Measurements from ENCODE around the gene SAG.

Gene SAG

GRCh38 chr2:233261819-233262555 is 45.6 kb upstream of the SAG start:
- H3K4me2 ChIP-seq (ENCODE audit: low read length, poor library complexity, severe bottlenecking) = no peak overlapping the region
- no peaks in the 10 kb centered on the region for H3K4me1 ChIP-seq (ENCODE audit: control insufficient read depth, insufficient read depth, low read depth, low read length)
- no peak overlapping the region for H2BK12ac ChIP-seq (ENCODE audit: low read length in 2 of 2)
- DNase-seq = no peak
- H3K4me3 ChIP-seq (ENCODE audit: insufficient read depth in 1 of 2, low read depth in 1 of 2, low read length in 2 of 2) = no peak overlapping the region
- no peaks in the 10 kb centered on the region for H3K9me3 ChIP-seq (ENCODE audit: control insufficient read depth, low read length)
- H3K23ac ChIP-seq (ENCODE audit: low read length in 2 of 2) = no peak overlapping the region
- 95% methylated on average over 9 of the region's 9 CpGs for WGBS
- H3K27ac ChIP-seq (ENCODE audit: low read length, poor library complexity, severe bottlenecking) = no peak overlapping the region
- H4K91ac ChIP-seq (ENCODE audit: low read length) = no peak overlapping the region
- H3K18ac ChIP-seq (ENCODE audit: low read depth in 1 of 2, low read length in 2 of 2) = no peak overlapping the region
- no peak overlapping the region for H4K8ac ChIP-seq (ENCODE audit: low read length)
- H3K14ac ChIP-seq (ENCODE audit: low read length in 2 of 2) = no peak overlapping the region
- H3K36me3 ChIP-seq (ENCODE audit: control insufficient read depth in 1 of 2, insufficient read depth in 2 of 2, low read depth in 1 of 2, low read length in 2 of 2) = peaks cover 52 to 95% of the 10 kb centered on the region in 2 experiments
- H2BK120ac ChIP-seq (ENCODE audit: low read depth, low read length) = no peak overlapping the region
- no peak overlapping the region for H2BK5ac ChIP-seq (ENCODE audit: low read depth, low read length, poor library complexity, severe bottlenecking)
- no peak overlapping the region for H2AFZ ChIP-seq (ENCODE audit: low read depth, low read length)
- H3K9ac ChIP-seq (ENCODE audit: low read length) = no peak overlapping the region
- H3K4ac ChIP-seq (ENCODE audit: low read depth in 1 of 2, low read length in 2 of 2) = no peak overlapping the region
- H3K79me1 ChIP-seq (replicated peaks; ENCODE audit: low read length, poor library complexity, severe bottlenecking) = peaks cover 42% of the 10 kb centered on the region
- H2AK5ac ChIP-seq (ENCODE audit: low read length, severe bottlenecking) = no peak overlapping the region
- no peaks in the 10 kb centered on the region for H3K27me3 ChIP-seq (ENCODE audit: control insufficient read depth in 1 of 2, insufficient read depth in 1 of 2, low read length in 2 of 2)
- H2BK15ac ChIP-seq (ENCODE audit: low read depth, poor library complexity, severe bottlenecking) = no peak overlapping the region

DNA sequence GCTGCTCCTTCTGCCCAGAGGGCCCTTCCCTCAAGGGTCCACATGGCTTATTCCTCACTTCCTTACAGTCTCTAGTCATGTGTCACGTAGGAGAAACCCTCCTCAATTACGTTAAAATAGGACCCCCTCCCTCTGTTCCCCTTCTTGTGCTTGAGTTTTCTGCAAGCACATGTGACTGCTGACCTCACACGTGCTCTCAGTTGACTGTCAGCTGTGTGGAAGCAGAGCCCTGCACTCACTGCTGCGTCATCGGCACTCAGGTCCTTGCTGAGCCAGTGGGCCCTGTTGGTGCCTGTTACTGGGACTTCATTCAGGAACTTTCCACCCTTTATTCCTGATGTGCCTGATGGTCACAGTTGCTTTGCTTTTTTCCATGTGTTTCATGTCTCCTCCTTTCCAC is 45.1 kb upstream of the SAG start:
- Histone ChIP-seq H2BK120ac (ENCODE audit: low read depth, low read length) (no peak overlapping the region), H3K4me3 (ENCODE audit: insufficient read depth in 1 of 2, low read depth in 1 of 2, low read length in 2 of 2) (no peak overlapping the region), H3K4me2 (ENCODE audit: low read length, poor library complexity, severe bottlenecking) (no peak overlapping the region), H2BK15ac (ENCODE audit: low read depth, poor library complexity, severe bottlenecking) (no peak overlapping the region), H2AK5ac (ENCODE audit: low read length, severe bottlenecking) (no peak overlapping the region), H2BK5ac (ENCODE audit: low read depth, low read length, poor library complexity, severe bottlenecking) (no peak overlapping the region), H4K91ac (ENCODE audit: low read length) (no peak overlapping the region), H3K27ac (ENCODE audit: low read length, poor library complexity, severe bottlenecking) (no peak overlapping the region), H3K14ac (ENCODE audit: low read length in 2 of 2) (no peak overlapping the region), H3K4me1 (ENCODE audit: control insufficient read depth, insufficient read depth, low read depth, low read length) (no peaks in the 10 kb centered on the region), H2AFZ (ENCODE audit: low read depth, low read length) (no peak overlapping the region), H3K36me3 (ENCODE audit: control insufficient read depth in 1 of 2, insufficient read depth in 2 of 2, low read depth in 1 of 2, low read length in 2 of 2) (peaks cover 52 to 95% of the 10 kb centered on the region in 2 experiments), H2BK12ac (ENCODE audit: low read length in 2 of 2) (no peak overlapping the region), H3K4ac (ENCODE audit: low read depth in 1 of 2, low read length in 2 of 2) (no peak overlapping the region), H3K23ac (ENCODE audit: low read length in 2 of 2) (no peak overlapping the region), H3K18ac (ENCODE audit: low read depth in 1 of 2, low read length in 2 of 2) (no peak overlapping the region), H3K79me1 (replicated peaks; ENCODE audit: low read length, poor library complexity, severe bottlenecking) (peaks cover 43% of the 10 kb centered on the region), H3K9ac (ENCODE audit: low read length) (no peak overlapping the region), H3K9me3 (ENCODE audit: control insufficient read depth, low read length) (no peaks in the 10 kb centered on the region), H4K8ac (ENCODE audit: low read length) (no peak overlapping the region), H3K27me3 (ENCODE audit: control insufficient read depth in 1 of 2, insufficient read depth in 1 of 2, low read length in 2 of 2) (no peaks in the 10 kb centered on the region)
- 97% methylated on average over 5 of the region's 5 CpGs for WGBS
- no peak for DNase-seq

DNA sequence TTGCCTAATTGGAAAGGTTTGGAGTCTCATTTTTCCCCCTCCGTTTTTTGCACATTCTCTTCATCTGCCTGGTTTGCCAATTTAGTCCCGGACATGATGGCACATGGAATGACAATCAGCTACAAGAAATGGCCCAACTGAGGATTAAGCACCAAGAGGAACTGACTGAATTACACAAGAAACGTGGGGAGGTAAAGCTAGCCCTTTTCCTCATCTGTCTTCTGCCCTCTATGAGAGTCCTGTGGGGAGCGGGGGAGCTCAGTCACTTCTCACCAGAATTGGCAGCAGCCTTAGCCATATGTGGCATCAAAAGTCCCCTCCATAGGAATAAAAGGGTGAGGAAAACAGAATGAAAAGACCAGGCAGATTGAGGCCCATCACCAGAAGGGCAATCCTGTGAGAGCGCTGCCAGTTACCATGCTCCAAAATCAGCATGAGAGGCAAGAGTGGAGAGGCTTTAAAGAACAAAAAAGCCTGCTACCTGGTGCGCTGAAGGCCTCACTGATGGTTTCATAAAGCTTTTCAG is 44.5 kb upstream of the SAG start:
- Histone ChIP-seq H3K27ac (ENCODE audit: low read length, poor library complexity, severe bottlenecking) (no peak overlapping the region), H3K23ac (ENCODE audit: low read length in 2 of 2) (no peak overlapping the region), H2AFZ (ENCODE audit: low read depth, low read length) (no peak overlapping the region), H2BK5ac (ENCODE audit: low read depth, low read length, poor library complexity, severe bottlenecking) (no peak overlapping the region), H3K14ac (ENCODE audit: low read length in 2 of 2) (no peak overlapping the region), H2AK5ac (ENCODE audit: low read length, severe bottlenecking) (no peak overlapping the region), H3K9ac (ENCODE audit: low read length) (no peak overlapping the region), H3K27me3 (ENCODE audit: control insufficient read depth in 1 of 2, insufficient read depth in 1 of 2, low read length in 2 of 2) (no peaks in the 10 kb centered on the region), H3K4me2 (ENCODE audit: low read length, poor library complexity, severe bottlenecking) (no peak overlapping the region), H2BK12ac (ENCODE audit: low read length in 2 of 2) (no peak overlapping the region), H4K8ac (ENCODE audit: low read length) (no peak overlapping the region), H3K4ac (ENCODE audit: low read depth in 1 of 2, low read length in 2 of 2) (no peak overlapping the region), H3K9me3 (ENCODE audit: control insufficient read depth, low read length) (no peaks in the 10 kb centered on the region), H3K4me3 (ENCODE audit: insufficient read depth in 1 of 2, low read depth in 1 of 2, low read length in 2 of 2) (no peak overlapping the region), H2BK120ac (ENCODE audit: low read depth, low read length) (no peak overlapping the region), H3K4me1 (ENCODE audit: control insufficient read depth, insufficient read depth, low read depth, low read length) (no peaks in the 10 kb centered on the region), H4K91ac (ENCODE audit: low read length) (no peak overlapping the region), H3K79me1 (replicated peaks; ENCODE audit: low read length, poor library complexity, severe bottlenecking) (peaks cover 44% of the 10 kb centered on the region), H3K18ac (ENCODE audit: low read depth in 1 of 2, low read length in 2 of 2) (no peak overlapping the region), H2BK15ac (ENCODE audit: low read depth, poor library complexity, severe bottlenecking) (no peak overlapping the region), H3K36me3 (ENCODE audit: control insufficient read depth in 1 of 2, insufficient read depth in 2 of 2, low read depth in 1 of 2, low read length in 2 of 2) (peaks cover 57 to 96% of the 10 kb centered on the region in 2 experiments)
- WGBS = 97% methylated on average over 6 of the region's 6 CpGs
- no peak for DNase-seq

DNA sequence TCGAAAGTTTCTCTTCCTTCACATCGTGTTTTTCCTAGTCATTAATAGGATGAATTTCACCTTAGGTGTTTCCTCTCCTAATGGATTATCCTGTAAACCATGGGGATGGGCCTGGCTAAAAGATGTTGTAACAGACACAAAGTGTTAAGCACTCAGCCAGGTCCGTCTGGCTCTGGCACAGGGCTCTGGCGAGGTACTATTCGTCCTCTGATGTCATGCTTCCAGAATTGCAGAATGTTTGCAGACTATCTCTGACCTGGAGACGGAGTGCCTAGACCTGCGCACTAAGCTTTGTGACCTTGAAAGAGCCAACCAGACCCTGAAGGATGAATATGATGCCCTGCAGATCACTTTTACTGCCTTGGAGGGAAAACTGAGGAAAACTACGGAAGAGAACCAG is 42.9 kb upstream of the SAG start:
- 90% methylated on average over 8 of the region's 8 CpGs for WGBS
- H2AFZ ChIP-seq (ENCODE audit: low read depth, low read length) = no peak overlapping the region
- no peak overlapping the region for H3K14ac ChIP-seq (ENCODE audit: low read length in 2 of 2)
- H2BK120ac ChIP-seq (ENCODE audit: low read depth, low read length) = no peak overlapping the region
- H2BK12ac ChIP-seq (ENCODE audit: low read length in 2 of 2) = no peak overlapping the region
- no peak overlapping the region for H2BK15ac ChIP-seq (ENCODE audit: low read depth, poor library complexity, severe bottlenecking)
- DNase-seq = no peak
- no peaks in the 10 kb centered on the region for H3K9me3 ChIP-seq (ENCODE audit: control insufficient read depth, low read length)
- no peaks in the 10 kb centered on the region for H3K27me3 ChIP-seq (ENCODE audit: control insufficient read depth in 1 of 2, insufficient read depth in 1 of 2, low read length in 2 of 2)
- H3K4me3 ChIP-seq (ENCODE audit: insufficient read depth in 1 of 2, low read depth in 1 of 2, low read length in 2 of 2) = no peak overlapping the region
- no peak overlapping the region for H2AK5ac ChIP-seq (ENCODE audit: low read length, severe bottlenecking)
- no peak overlapping the region for H4K91ac ChIP-seq (ENCODE audit: low read length)
- no peak overlapping the region for H3K18ac ChIP-seq (ENCODE audit: low read depth in 1 of 2, low read length in 2 of 2)
- peaks cover 49 to 96% of the 10 kb centered on the region in 2 experiments for H3K36me3 ChIP-seq (ENCODE audit: control insufficient read depth in 1 of 2, insufficient read depth in 2 of 2, low read depth in 1 of 2, low read length in 2 of 2)
- no peaks in the 10 kb centered on the region for H3K4me1 ChIP-seq (ENCODE audit: control insufficient read depth, insufficient read depth, low read depth, low read length)
- H3K27ac ChIP-seq (ENCODE audit: low read length, poor library complexity, severe bottlenecking) = no peak overlapping the region
- H3K79me1 ChIP-seq (replicated peaks; ENCODE audit: low read length, poor library complexity, severe bottlenecking) = peaks cover 36% of the 10 kb centered on the region
- H3K4me2 ChIP-seq (ENCODE audit: low read length, poor library complexity, severe bottlenecking) = no peak overlapping the region
- no peak overlapping the region for H4K8ac ChIP-seq (ENCODE audit: low read length)
- H3K23ac ChIP-seq (ENCODE audit: low read length in 2 of 2) = no peak overlapping the region
- H3K9ac ChIP-seq (ENCODE audit: low read length) = no peak overlapping the region
- H2BK5ac ChIP-seq (ENCODE audit: low read depth, low read length, poor library complexity, severe bottlenecking) = no peak overlapping the region
- no peak overlapping the region for H3K4ac ChIP-seq (ENCODE audit: low read depth in 1 of 2, low read length in 2 of 2)

Measured in mesenchymal stem cell (in vitro differentiated cells and primary cell).